Measurements from ENCODE around the gene SHLD1.
A peak's percentile ranks its signal among the peaks of the same experiment; 100 is the strongest.

SHLD1 gene

DNA sequence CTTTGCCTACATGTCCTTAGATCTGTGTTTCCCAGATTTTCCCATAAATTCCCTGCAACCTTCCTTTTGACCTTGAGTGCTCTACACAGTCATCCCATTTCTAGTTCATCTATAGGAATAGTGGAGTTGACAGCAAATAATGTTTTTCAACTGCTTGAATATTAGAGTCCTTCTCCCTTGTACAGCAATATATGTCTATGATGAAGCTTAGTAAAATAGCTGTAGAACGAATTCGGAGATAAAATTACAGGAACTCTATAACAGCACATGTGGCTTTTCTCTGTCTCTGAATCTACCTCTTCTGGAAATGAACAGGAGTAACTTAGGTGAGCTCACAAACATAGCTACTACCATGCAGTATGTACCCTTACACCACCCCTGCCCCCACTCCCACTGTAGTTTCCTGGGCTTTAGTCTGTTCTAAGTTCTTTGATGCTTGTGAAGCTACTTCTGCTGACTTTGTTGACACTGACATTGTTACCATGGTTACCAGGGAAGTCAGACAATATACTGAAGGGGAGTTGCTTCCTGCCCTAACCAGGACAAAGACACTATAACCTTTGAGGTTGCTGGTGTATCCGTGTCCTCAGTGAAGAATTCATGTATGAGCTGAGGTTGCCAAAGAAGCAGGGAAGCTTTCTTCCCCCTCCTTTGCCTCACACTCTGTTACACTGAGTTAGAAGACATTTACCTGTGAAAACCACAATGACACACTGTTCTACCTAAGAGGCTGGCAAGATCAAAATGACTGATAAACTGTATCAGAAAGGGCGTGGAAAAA lies 35.8 kb upstream of the SHLD1 start:
- peaks cover 18% of the 10 kb centered on the region for H3K27me3 Mint-ChIP-seq (ENCODE audit: low read depth, poor library complexity)
- H3K4me1 Mint-ChIP-seq, result peaks cover 12% of the 10 kb centered on the region
- peaks cover 27% of the 10 kb centered on the region for H3K9me3 Mint-ChIP-seq
- TF ChIP-seq, protein P1, sequence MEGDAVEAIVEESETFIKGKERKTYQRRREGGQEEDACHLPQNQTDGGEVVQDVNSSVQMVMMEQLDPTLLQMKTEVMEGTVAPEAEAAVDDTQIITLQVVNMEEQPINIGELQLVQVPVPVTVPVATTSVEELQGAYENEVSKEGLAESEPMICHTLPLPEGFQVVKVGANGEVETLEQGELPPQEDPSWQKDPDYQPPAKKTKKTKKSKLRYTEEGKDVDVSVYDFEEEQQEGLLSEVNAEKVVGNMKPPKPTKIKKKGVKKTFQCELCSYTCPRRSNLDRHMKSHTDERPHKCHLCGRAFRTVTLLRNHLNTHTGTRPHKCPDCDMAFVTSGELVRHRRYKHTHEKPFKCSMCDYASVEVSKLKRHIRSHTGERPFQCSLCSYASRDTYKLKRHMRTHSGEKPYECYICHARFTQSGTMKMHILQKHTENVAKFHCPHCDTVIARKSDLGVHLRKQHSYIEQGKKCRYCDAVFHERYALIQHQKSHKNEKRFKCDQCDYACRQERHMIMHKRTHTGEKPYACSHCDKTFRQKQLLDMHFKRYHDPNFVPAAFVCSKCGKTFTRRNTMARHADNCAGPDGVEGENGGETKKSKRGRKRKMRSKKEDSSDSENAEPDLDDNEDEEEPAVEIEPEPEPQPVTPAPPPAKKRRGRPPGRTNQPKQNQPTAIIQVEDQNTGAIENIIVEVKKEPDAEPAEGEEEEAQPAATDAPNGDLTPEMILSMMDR (IDR thresholded peaks at IDR 0.05), result no peak
- no peaks in the 10 kb centered on the region for H3K36me3 Mint-ChIP-seq (ENCODE audit: low read depth)
- peak overlapping the region; percentile 5 for H3K4me3 Mint-ChIP-seq
- H3K27ac Mint-ChIP-seq, result peak overlapping the region; percentile 68
- peak; percentile 14 for DNase-seq

DNA sequence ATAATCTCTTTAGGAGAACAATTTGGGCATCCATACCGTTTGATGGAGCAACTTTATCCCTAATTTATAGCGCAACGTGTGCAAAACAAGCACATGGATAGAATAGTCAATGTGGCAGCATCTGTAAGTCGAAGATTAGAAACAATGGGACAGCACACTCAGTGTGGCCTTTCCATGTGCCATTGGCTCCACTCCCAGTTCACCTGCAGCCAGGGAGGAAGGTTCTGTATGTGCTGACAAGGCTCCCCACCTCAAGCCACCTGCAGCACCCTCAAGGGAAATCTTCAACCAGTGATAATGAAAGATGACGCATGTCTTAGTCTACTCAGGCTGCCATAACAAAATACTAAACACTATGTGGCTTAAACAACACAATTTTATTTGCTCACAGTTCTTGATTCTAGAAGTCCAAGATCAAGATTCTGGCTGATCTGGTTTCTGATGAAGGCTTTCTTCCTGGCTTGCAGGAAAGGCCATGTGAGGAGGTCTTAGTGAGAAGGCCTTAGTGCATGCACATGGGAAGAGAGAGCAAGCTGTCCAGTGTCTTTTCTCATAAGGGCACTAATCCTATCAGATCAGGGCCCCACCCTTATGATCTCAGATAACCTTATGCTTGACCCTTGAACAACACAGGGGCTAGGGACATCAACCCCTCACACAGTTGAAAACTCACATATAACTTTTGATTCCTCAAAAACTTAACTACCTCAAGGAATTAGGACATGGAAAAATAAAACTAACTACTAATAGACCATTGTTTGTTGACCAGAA lies 34.9 kb upstream of the SHLD1 start:
- H3K36me3 Mint-ChIP-seq (ENCODE audit: low read depth), result no peaks in the 10 kb centered on the region
- H3K4me1 Mint-ChIP-seq, result peaks cover 12% of the 10 kb centered on the region
- H3K4me3 Mint-ChIP-seq, result no peak overlapping the region
- DNase-seq, result no peak
- no peak overlapping the region for H3K27ac Mint-ChIP-seq
- H3K9me3 Mint-ChIP-seq, result peaks cover 27% of the 10 kb centered on the region
- peaks cover 22% of the 10 kb centered on the region for H3K27me3 Mint-ChIP-seq (ENCODE audit: low read depth, poor library complexity)
- TF ChIP-seq, protein P1 (IDR thresholded peaks at IDR 0.05), result no peak

DNA sequence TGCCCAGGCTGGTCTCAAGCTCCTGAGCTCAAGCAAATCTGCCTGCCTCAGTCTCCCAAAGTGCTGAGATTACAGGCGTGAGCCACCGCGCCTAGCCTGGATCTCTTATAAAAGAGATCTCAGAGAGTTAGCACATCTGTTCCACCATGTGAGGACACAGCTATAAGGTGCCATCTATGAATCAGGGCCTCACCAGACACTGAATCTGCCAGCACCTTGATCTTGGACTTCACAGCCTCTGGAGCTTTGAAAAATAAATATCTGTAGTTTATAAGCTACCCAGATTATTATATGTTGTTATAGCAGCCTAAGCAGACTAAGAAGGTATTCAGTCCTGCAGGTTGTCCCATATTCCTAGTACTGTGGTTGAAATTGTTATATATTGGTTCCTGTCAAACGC lies 33.2 kb upstream of the SHLD1 start:
- Mint-ChIP-seq H3K4me3 (no peak overlapping the region), H3K9me3 (peaks cover 27% of the 10 kb centered on the region), H3K27ac (no peak overlapping the region), H3K4me1 (peaks cover 12% of the 10 kb centered on the region), H3K36me3 (ENCODE audit: low read depth) (no peaks in the 10 kb centered on the region), H3K27me3 (ENCODE audit: low read depth, poor library complexity) (peaks cover 24% of the 10 kb centered on the region)
- DNase-seq, result no peak
- TF ChIP-seq, protein P1 (IDR thresholded peaks at IDR 0.05), result no peak

DNA sequence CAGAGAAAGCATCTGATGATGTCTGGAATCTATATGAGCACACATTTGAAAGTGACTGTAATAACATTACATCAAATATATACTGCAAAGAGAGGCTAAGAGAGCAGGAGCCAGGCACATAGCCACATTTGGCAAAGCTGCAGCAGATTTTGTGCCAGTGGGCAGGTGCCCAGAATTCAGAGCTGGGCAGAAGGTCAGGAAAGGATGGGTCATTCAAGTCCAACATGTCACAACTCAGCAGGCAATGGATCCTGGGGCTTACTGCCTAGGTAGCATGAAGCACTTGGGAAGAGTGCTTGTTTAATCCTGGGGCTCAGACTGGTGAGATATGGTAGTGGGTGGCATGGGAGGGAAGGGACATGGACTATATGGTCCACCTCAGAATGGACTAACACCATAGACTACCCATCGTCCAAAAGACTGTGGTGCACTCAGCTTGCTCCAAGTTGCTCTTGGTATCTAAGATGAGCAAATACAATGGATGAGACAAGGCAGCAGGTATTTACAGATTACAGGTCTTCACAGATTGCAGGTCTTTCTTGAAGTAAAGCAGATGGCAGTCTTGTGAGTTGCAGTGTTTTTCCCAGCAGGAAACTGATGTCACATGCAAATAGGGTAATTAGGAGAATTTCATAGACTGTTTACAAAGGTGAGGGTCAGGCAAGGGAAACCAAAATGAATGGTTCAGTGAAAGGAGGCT lies 31.2 kb upstream of the SHLD1 start:
- TF ChIP-seq, protein P1 (IDR thresholded peaks at IDR 0.05), result no peak
- Mint-ChIP-seq H3K4me3 (no peak overlapping the region), H3K4me1 (peaks cover 10% of the 10 kb centered on the region), H3K27ac (no peak overlapping the region), H3K27me3 (ENCODE audit: low read depth, poor library complexity) (peaks cover 17% of the 10 kb centered on the region), H3K36me3 (ENCODE audit: low read depth) (no peaks in the 10 kb centered on the region), H3K9me3 (peaks cover 22% of the 10 kb centered on the region)
- no peak for DNase-seq

DNA sequence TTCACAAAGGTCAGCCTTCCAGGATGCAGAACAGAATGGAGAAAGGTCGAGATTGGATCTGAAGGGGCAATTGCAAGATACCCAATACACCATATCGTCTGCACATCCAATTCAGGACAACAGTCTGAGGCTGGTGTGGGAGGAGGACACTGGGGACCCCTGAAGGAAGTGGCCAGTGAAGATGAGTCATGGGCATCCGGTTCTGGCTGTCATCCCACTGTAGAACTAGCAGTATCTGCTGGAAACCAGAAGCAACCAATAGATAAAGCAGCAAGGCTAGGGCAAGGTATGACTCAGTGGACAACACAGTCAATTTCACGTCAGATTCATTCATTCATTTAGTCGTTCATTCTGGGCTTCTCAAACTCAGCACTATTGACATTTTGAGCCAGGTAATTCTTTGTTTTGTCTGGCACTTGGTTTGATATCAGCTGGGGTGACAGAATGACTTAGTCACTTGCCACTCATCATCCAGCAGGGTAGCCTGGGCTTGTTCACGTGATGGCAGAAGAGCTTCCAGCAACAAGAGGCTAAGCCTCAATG lies 30.3 kb upstream of the SHLD1 start:
- peaks cover 16% of the 10 kb centered on the region for H3K9me3 Mint-ChIP-seq
- H3K4me1 Mint-ChIP-seq, result peaks cover 1% of the 10 kb centered on the region
- no peak overlapping the region for H3K27ac Mint-ChIP-seq
- H3K4me3 Mint-ChIP-seq, result no peak overlapping the region
- TF ChIP-seq, protein P1 (IDR thresholded peaks at IDR 0.05), result no peak
- H3K36me3 Mint-ChIP-seq (ENCODE audit: low read depth), result no peaks in the 10 kb centered on the region
- H3K27me3 Mint-ChIP-seq (ENCODE audit: low read depth, poor library complexity), result peaks cover 22% of the 10 kb centered on the region
- no peak for DNase-seq

Measured in nephron progenitor cell (in vitro differentiated cells).